H1 (cell line): ENCODE data around the gene HGFAC.

Experiments used
- POLR2A ChIP-seq, 2 experiments: IDR thresholded peaks; 1 replicate in 1 of 2; 2 replicates in 1 of 2; pipeline ENCODE4 v1.6.1; 2011; ENCODE audit warnings: low read depth in 2 of 2, low read length in 2 of 2, mild to moderate bottlenecking in 2 of 2; ENCODE audit errors: control extremely low read depth in 1 of 2
- POLR2AphosphoS5 ChIP-seq: IDR thresholded peaks from 2 replicates; pipeline ENCODE4 v1.6.1; 2011; ENCODE audit warnings: low read depth, low read length
- RFX5 ChIP-seq: IDR thresholded peaks from 2 replicates; pipeline ENCODE4 v1.6.1; 2011; ENCODE audit warnings: low read depth, low read length, improper control_type of control experiment, borderline replicate concordance
- SP2 ChIP-seq: IDR thresholded peaks from 2 replicates; pipeline ENCODE4 v1.6.1; 2012; ENCODE audit warnings: mild to moderate bottlenecking, low read length, inconsistent platforms
- SP4 ChIP-seq: IDR thresholded peaks from 2 replicates; pipeline ENCODE4 v1.6.1; 2012; ENCODE audit warnings: low read length, inconsistent platforms
- TAF1 ChIP-seq: IDR thresholded peaks from 2 replicates; pipeline ENCODE4 v1.6.1; 2011; ENCODE audit warnings: mild to moderate bottlenecking, low read depth, low read length
- TF ChIP-seq, protein P1 (sequence below), 3 experiments: IDR thresholded peaks; 1 replicate in 2 of 3; 2 replicates in 1 of 3; pipeline versions ENCODE4 v1.5.1 to v1.6.1; 2011; ENCODE audit warnings: low read length in 3 of 3, mild to moderate bottlenecking in 3 of 3, inconsistent platforms in 2 of 3, low read depth in 1 of 3, moderate library complexity in 1 of 3; ENCODE audit not compliant: insufficient read depth in 1 of 3; ENCODE audit errors: control extremely low read depth in 1 of 3

DNA sequence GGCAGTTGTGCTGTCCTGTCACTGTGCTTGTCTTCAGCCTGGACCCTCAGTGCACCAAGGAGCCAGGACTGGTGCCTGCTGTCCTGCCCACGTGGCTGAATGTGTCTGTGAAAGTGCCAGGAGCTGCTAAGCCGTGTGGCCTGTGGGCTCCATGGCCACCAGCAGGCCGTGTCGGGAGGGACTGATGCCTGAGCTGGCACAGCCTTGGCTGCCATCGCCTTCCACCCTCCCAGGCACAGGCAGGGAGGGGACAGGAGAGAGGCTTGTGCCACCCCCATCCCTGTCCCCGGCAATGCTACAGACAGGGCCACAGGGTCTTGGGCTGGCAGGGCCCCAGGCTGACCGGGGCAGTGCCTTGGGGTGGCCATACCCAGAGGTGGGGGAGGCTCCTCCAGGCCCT is 46.1 kb downstream of the HGFAC start:
- TF ChIP-seq SP4: no peak
- no peak for TF ChIP-seq POLR2A (IDR thresholded peaks at IDR 0.05; ENCODE audit: control extremely low read depth in 1 of 2, low read depth in 2 of 2, low read length in 2 of 2)
- TF ChIP-seq POLR2AphosphoS5: no peak
- no peak for TF ChIP-seq RFX5
- TF ChIP-seq, protein P1, sequence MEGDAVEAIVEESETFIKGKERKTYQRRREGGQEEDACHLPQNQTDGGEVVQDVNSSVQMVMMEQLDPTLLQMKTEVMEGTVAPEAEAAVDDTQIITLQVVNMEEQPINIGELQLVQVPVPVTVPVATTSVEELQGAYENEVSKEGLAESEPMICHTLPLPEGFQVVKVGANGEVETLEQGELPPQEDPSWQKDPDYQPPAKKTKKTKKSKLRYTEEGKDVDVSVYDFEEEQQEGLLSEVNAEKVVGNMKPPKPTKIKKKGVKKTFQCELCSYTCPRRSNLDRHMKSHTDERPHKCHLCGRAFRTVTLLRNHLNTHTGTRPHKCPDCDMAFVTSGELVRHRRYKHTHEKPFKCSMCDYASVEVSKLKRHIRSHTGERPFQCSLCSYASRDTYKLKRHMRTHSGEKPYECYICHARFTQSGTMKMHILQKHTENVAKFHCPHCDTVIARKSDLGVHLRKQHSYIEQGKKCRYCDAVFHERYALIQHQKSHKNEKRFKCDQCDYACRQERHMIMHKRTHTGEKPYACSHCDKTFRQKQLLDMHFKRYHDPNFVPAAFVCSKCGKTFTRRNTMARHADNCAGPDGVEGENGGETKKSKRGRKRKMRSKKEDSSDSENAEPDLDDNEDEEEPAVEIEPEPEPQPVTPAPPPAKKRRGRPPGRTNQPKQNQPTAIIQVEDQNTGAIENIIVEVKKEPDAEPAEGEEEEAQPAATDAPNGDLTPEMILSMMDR (IDR thresholded peaks at IDR 0.05; ENCODE audit: control extremely low read depth in 1 of 3, insufficient read depth in 1 of 3, low read depth in 1 of 3, low read length in 3 of 3): no peak
- TF ChIP-seq SP2: no peak
- TF ChIP-seq TAF1: no peak
